ENCODE measurements around the gene XRCC4. TPM values are rescaled to one million over a fixed set of nuclear protein-coding genes. Genes with fewer than 3 reads are reported as not detected.

Gene XRCC4
- total and polyA plus RNA-seq, 8 donors, result 0.91 to 3.7 (median 1.8) TPM

DNA sequence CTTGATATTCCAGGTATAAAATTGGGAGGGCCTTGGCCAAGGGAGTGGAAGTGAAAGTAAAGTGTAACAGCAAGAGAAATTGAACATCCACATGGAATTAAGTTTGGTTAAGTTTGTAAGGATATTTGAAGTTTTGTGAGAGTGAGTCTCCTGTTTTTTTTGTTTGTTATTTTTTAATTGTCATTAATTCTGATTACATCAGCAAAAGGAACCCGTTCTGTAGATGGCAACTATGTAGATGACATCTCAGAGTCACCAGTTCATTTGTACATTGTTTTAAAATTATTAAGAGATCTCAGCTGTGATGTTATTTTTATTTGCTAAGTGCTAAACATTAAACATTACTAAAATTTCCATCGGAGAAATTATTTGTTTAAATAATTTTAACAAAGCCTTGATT is 65.2 kb downstream of the XRCC4 start:
- ATAC-seq (no peak), FAIRE-seq (no peak), DNase-seq (no peak)
- Histone ChIP-seq H3K9me3 (no peaks in the 10 kb centered on the region), H3K4me3 (no peak overlapping the region), H3K4me1 (peaks cover 0 to 11% (median 0%) of the 10 kb centered on the region in 3 donors), H3K27me3 (no peaks in the 10 kb centered on the region), H3K27ac (no peak overlapping the region), H3K36me3 (no peaks in the 10 kb centered on the region)
- no peak for TF ChIP-seq CTCF (IDR thresholded peaks at IDR 0.05)
- WGBS, 2 donors, result 61 to 67% methylated on average over 2 of the region's 2 CpGs
- intact Hi-C loops (cut with DNase I), result no loop called here

DNA sequence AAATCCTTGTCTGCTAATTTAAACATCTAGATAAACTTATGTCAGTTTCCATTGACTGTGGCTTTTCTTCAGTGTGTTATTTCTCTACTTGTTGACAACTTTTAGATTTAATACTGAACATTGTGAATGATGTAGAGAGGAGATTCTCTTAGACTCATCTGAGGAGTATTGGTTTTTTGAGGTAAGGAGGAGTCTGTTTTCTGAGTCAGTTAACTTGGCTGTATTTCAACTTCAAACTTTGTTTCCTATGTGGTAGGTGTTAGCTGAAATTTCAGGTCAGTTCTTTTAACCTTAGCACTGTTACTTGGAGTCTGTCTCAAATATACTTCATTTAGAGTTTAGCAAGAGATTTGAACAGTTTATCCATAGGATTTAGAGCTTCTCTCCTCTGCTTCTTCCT is 67.9 kb downstream of the XRCC4 start:
- intact Hi-C loops (cut with DNase I), result no loop called here
- Histone ChIP-seq H3K27me3 (no peaks in the 10 kb centered on the region), H3K27ac (peak overlapping the region in 3 of 4 donors; percentile 3 to 75 (median 35)), H3K4me1 (peaks cover 0 to 11% (median 0%) of the 10 kb centered on the region in 3 donors), H3K9me3 (no peaks in the 10 kb centered on the region), H3K36me3 (no peaks in the 10 kb centered on the region), H3K4me3 (no peak overlapping the region)
- TF ChIP-seq CTCF (IDR thresholded peaks at IDR 0.05), result no peak
- no peak for FAIRE-seq
- no peak for DNase-seq
- peak in 1 of 4 donors; percentile 17 for ATAC-seq

DNA sequence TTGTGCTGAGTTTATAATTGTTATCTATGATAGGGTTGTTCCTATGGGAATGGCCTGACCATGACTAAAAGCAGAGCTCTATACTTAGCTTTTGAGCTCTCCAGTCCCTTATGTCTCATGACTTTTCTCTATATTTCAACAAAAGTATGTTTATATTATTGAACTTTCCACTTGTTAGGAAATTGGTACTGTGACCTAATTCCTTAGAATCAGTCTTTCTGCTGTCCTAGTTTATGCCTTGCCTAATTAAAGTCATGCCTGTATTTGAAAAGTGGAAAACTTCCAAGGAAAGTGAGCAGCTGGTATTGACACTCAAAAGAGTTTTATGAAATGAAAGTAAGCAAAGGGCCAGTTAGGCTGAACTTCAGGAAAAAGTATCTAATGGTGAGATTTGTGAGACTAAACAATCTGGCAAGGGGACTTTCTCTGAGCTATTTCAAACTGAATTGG is 68.6 kb downstream of the XRCC4 start:
- no peaks in the 10 kb centered on the region for H3K27me3 ChIP-seq
- no peaks in the 10 kb centered on the region for H3K9me3 ChIP-seq
- intact Hi-C loops (cut with DNase I), result no loop called here
- TF ChIP-seq CTCF (IDR thresholded peaks at IDR 0.05), result no peak
- H3K36me3 ChIP-seq, result no peaks in the 10 kb centered on the region
- H3K4me1 ChIP-seq, result peaks cover 0 to 11% (median 0%) of the 10 kb centered on the region in 3 donors
- FAIRE-seq (no peak), ATAC-seq (peak; percentile 87 to 92 (median 90)), DNase-seq (peak in 2 of 6 donors; percentile 25 to 55)
- H3K4me3 ChIP-seq, result no peak overlapping the region
- H3K27ac ChIP-seq, result peak overlapping the region in 3 of 4 donors; percentile 3 to 75 (median 69)

DNA sequence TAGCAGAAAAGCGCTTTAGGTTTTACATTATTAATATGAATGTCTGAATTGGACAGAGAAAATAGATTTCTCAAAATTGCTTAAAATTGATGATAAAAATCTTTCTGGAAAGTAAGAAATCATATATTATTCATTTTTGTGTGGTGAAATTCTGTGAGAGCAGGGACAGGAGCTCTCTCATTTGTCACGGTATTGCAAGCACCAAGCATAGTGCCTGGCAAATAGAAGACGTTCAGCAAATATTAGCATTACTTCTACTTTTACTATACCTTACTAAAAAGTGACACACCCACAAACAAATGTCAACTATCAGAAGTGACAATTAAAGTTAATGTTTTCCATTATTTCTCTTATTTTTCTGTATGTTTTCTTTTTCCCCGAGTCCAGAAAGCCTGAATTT is 69.1 kb downstream of the XRCC4 start:
- FAIRE-seq (no peak), ATAC-seq (peak; percentile 57 to 71 (median 62)), DNase-seq (no peak)
- 43 to 44% methylated on average over 4 of the region's 4 CpGs for WGBS, 2 donors
- no peak for TF ChIP-seq CTCF (IDR thresholded peaks at IDR 0.05)
- Histone ChIP-seq H3K27ac (peak overlapping the region; percentile 3 to 75 (median 38)), H3K27me3 (no peaks in the 10 kb centered on the region), H3K4me3 (no peak overlapping the region), H3K9me3 (no peaks in the 10 kb centered on the region), H3K4me1 (peaks cover 0 to 11% (median 0%) of the 10 kb centered on the region in 3 donors), H3K36me3 (no peaks in the 10 kb centered on the region)
- intact Hi-C loops (cut with DNase I), result no loop called here

- H3K36me3 ChIP-seq, result no peaks in the 10 kb centered on the region
- FAIRE-seq (no peak), DNase-seq (no peak), ATAC-seq (no peak)
- no peak for TF ChIP-seq CTCF (IDR thresholded peaks at IDR 0.05)
- no peaks in the 10 kb centered on the region for H3K9me3 ChIP-seq
- 97% methylated on average over 4 of the region's 4 CpGs for WGBS, 2 donors
- peak overlapping the region in 1 of 4 donors; percentile 75 for H3K27ac ChIP-seq
- intact Hi-C loops (cut with DNase I), result no loop called here
- H3K4me1 ChIP-seq, result peaks cover 0 to 11% (median 0%) of the 10 kb centered on the region in 3 donors
- no peak overlapping the region for H3K4me3 ChIP-seq
- H3K27me3 ChIP-seq, result no peaks in the 10 kb centered on the region
Observed at GRCh38 chr5:83147593-83147992, 70.2 kb downstream of the XRCC4 start.

All from pancreas (tissue), 10 donors.